Neutrophil (primary cell): ENCODE results near the gene KRTAP12-3.
"Not testable (repeated sequence)": the region's sequence is repeated elsewhere in the genome, so short reads cannot be mapped to it uniquely, and the experiment has no call there.

Experiments used
- H3K27ac ChIP-seq: fragments of 200-600 bp; sonication (generic); 2 replicates; pipeline ENCODE4 v1.5.1; 2016; ENCODE audit warnings: mild to moderate bottlenecking, moderate library complexity
- H3K27me3 ChIP-seq: fragments of 200-600 bp; sonication (generic); 2 replicates; pipeline ENCODE4 v1.6.0; 2016; ENCODE audit warnings: mild to moderate bottlenecking
- H3K36me3 ChIP-seq: fragments of 200-600 bp; sonication (generic); 2 replicates; pipeline ENCODE4 v1.5.1; 2017
- H3K4me1 ChIP-seq, 2 experiments: fragments of 200-600 bp in 1 of 2; sonication (generic) in 1 of 2; 1 replicate in 1 of 2; 2 replicates in 1 of 2; pipeline versions ENCODE4 v1.5.1 to v1.6.1; 2013 to 2016; ENCODE audit warnings: low read depth in 1 of 2, low read length in 1 of 2, mild to moderate bottlenecking in 1 of 2, moderate library complexity in 1 of 2; ENCODE audit not compliant: control insufficient read depth in 1 of 2, insufficient read depth in 1 of 2
- H3K4me3 ChIP-seq, 2 experiments: fragments of 200-600 bp in 1 of 2; sonication (generic) in 1 of 2; 1 replicate in 1 of 2; 2 replicates in 1 of 2; pipeline ENCODE4 v1.5.1; 2013 to 2016; ENCODE audit warnings: low read depth in 1 of 2, low read length in 1 of 2, mild to moderate bottlenecking in 1 of 2, moderate library complexity in 1 of 2
- H3K9me3 ChIP-seq: fragments of 200-600 bp; sonication (generic); 2 replicates; pipeline ENCODE4 v1.5.1; 2016
- TF ChIP-seq, protein P1 (sequence below): fragments of 200-600 bp; sonication (generic); IDR thresholded peaks from 2 replicates; pipeline ENCODE4 v1.5.1; 2016; ENCODE audit warnings: antibody characterized with exemption

KRTAP12-3 gene

DNA sequence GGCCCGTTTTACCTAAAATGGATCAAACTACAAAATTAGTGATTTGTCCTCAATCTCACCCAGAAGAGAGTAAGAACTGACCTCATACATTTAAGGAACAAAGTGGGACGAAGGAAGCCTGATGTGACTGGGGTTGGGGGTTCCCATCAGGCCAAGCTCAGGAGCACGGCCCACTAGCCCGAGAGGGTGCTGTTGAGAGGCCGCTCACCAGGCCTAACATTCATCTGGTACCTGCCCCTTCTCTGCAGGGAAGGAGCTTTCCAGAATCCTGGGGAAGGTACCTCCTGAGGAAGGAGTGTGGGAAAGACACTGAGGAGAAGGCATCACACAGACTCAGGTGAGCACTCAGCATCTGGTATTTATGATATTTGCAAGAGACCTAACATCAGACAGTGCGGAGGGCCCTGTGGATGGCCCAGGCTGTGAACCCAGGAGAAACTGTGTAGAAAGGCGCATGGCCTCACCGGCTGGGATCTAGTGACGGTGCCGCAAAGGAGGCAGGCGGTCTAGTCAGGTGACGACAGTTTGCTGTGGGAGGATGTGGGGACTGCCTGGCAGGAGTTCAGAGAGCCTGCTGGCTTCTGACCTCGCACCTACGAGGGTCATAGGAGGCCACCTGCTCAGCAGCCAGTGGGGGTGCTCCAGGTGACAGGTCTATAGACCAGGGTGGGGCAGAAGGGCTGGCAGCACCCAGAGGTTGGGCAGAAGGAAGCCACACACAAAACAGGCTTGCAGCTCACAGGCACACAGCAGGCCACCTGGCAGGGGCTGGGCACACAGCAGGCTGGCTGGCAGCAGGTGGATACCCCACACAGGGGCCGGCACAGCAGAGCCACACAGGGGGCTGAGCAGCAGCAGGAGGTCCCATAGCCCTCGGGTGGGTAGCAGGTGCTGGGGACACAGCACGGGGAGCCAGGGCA, 3.8 kb upstream of the KRTAP12-3 start:
- TF ChIP-seq, protein P1, sequence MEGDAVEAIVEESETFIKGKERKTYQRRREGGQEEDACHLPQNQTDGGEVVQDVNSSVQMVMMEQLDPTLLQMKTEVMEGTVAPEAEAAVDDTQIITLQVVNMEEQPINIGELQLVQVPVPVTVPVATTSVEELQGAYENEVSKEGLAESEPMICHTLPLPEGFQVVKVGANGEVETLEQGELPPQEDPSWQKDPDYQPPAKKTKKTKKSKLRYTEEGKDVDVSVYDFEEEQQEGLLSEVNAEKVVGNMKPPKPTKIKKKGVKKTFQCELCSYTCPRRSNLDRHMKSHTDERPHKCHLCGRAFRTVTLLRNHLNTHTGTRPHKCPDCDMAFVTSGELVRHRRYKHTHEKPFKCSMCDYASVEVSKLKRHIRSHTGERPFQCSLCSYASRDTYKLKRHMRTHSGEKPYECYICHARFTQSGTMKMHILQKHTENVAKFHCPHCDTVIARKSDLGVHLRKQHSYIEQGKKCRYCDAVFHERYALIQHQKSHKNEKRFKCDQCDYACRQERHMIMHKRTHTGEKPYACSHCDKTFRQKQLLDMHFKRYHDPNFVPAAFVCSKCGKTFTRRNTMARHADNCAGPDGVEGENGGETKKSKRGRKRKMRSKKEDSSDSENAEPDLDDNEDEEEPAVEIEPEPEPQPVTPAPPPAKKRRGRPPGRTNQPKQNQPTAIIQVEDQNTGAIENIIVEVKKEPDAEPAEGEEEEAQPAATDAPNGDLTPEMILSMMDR = no peak
- peaks cover 8 to 11% of the 10 kb centered on the region in 2 experiments for H3K4me1 ChIP-seq
- H3K4me3 ChIP-seq = no peak overlapping the region
- no peak overlapping the region for H3K27ac ChIP-seq
- H3K27me3 ChIP-seq = no peaks in the 10 kb centered on the region
- no peaks in the 10 kb centered on the region for H3K36me3 ChIP-seq
- peaks cover 3% of the 10 kb centered on the region for H3K9me3 ChIP-seq

DNA sequence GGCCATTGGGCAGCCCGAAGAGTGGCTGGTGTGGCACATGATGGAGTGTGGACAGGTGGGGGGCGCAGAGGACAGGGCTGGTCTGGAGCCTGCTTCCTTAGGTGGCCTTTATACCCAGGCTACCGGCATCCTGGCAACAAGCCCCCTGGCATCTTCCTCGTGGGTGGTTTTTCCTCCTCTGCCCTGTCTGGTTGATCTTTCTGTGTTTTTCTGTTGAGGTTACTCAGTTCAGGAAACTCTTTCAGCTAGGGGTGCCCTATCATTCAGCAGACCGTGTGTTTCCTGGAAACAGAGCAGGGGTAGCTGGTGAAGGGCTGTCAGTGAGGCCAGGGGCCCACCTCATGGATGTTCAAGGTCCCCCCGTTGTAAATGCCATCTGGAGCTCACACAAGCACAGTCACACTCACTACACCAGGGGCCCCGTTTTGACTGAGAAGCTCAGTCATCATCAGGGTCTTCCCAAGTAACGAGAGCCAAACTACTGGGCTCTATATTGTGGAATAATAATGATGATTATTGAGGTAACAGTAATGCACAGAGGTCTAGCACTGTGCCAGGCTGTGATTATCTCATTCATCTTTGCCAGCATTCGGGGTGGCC, 3.1 kb upstream of the KRTAP12-3 start, which contains the start of gene KRTAP12-4:
Gene KRTAP12-4, minus strand, starts transcription at position 84 of the 600 bp plus-strand sequence. Its CDS starts 45 bp downstream, at position 39.
- TF ChIP-seq, protein P1 = no peak
- H3K9me3 ChIP-seq = peaks cover 3% of the 10 kb centered on the region
- H3K27ac ChIP-seq = no peak within 1 kb of the TSS
- no peak within 1 kb of the TSS for H3K4me3 ChIP-seq
- no peaks in the 10 kb centered on the region for H3K36me3 ChIP-seq
- no peaks in the 10 kb centered on the region for H3K27me3 ChIP-seq
- H3K4me1 ChIP-seq = peaks cover 10 to 11% of the 10 kb centered on the region in 2 experiments

DNA sequence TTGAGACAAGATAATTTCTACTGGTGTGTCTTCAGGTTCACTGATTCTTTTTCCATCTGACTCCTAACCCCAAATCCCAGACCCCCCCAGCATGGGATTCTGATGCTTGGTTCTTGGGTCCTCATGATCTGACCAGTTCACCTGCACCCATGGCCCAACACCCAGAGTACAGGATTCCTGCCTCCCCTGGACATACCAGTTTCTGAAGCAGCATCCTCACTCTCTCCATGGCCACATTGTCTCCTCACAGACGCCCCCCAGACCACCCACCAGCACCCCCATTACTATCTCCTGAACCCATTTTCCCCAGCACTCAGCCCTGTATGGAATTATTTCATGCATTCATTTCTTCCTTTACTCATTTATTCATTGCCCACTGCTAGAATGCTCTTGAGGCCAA, 864 bp upstream of the KRTAP12-3 start:
- no peaks in the 10 kb centered on the region for H3K36me3 ChIP-seq
- H3K4me3 ChIP-seq = no peak overlapping the region
- H3K4me1 ChIP-seq = peaks cover 10 to 11% of the 10 kb centered on the region in 2 experiments

DNA sequence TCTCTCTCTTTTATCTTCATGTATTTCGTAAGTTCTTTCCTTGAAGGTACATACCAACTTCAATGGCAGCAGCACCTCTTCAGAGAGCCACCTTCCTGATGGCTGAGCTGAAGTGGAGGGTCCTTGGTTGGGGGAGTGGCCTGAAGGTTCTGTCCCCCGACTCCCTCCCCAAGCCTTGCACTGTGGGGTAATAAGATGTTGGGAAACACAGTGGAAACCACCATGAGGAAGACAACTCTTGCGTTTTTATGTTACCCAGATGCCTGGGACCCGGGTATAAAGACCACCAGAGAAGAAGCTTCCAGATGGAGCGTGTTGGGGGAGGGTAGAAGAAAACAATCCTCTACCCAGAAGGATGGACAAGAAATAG, 794 bp downstream of the KRTAP12-3 start:
- H3K4me1 ChIP-seq = peaks cover 10 to 11% of the 10 kb centered on the region in 2 experiments
- H3K4me3 ChIP-seq = no peak overlapping the region
- H3K27ac ChIP-seq = peak overlapping the region; percentile 69
- H3K9me3 ChIP-seq = peaks cover 3% of the 10 kb centered on the region
- H3K36me3 ChIP-seq = no peaks in the 10 kb centered on the region
- H3K27me3 ChIP-seq = no peaks in the 10 kb centered on the region
- TF ChIP-seq, protein P1 = no peak

More for the DNA sequence above, 864 bp upstream of the KRTAP12-3 start:
- H3K9me3 ChIP-seq = peaks cover 3% of the 10 kb centered on the region
- peak overlapping the region; percentile 69 for H3K27ac ChIP-seq
- TF ChIP-seq, protein P1 = no peak
- no peaks in the 10 kb centered on the region for H3K27me3 ChIP-seq

DNA sequence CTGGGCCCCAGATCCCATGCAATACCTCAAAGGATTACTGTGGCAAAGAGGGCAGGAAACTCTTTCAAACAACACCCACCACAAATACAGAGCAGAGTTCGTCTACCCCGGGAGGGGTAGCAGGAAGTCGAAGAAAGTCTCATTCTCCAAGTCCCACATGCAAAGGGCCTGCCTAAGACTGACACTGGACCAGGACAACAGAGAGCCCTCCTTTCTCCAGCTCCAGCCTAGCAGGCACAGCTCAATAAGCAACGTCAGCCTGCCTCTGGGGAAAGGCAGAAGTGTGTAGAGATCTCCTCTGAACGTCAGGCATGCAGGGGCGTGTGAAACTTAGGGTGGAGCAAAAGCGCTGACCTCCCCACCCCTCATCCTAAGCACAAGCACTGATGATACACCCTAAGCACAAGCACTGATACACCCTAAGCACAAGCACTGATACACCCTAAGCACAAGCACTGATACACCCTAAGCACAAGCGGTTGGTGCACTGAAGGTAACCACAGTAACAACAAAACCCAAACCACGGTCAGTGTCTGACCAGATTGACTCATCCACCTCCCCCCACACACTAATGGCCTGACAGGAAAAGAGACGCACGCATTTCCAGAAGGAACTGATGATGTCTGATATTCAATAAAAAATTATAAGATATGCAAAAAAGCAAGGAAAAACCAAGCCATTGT, 1.3 kb downstream of the KRTAP12-3 start:
- Histone ChIP-seq H3K36me3 (no peaks in the 10 kb centered on the region), H3K4me1 (peaks cover 10 to 11% of the 10 kb centered on the region in 2 experiments), H3K27me3 (no peaks in the 10 kb centered on the region), H3K27ac (peak overlapping the region; percentile 69), H3K9me3 (peaks cover 3% of the 10 kb centered on the region), H3K4me3 (no peak overlapping the region)
- TF ChIP-seq, protein P1 = no peak

DNA sequence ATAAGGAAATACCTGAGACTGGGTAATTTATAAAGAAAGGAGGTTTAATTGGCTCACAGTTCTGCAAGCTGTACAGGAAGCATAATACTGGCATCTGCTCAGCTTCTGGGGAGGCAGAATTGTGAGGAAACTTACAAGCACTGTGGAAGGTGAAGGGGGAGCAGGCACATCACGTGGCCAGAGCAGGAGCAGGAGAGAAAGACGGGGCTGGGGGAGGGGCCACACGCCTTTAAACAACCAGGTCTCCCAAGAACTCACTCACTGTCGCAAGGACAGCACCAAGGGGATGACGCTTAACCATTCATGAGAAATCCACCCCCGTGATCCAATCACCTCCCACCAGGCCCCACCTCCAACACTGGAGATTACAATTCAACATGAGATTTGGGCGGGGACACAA, 3.8 kb downstream of the KRTAP12-3 start:
- H3K4me3 ChIP-seq, H3K36me3 ChIP-seq, H3K27ac ChIP-seq, H3K9me3 ChIP-seq, H3K27me3 ChIP-seq: not testable (repeated sequence)
- peaks cover 10 to 11% of the 10 kb centered on the region in 2 experiments for H3K4me1 ChIP-seq
